ENCODE data around the gene INPP1. TPM values are rescaled to one million over a fixed set of nuclear protein-coding genes. Genes with fewer than 3 reads are reported as not detected.

INPP1 gene
- total and polyA plus RNA-seq, 2 of the 8 experiments (the other 6 are each of a cell fraction or from before 2014, with no cell fraction given) = 0.88 to 3.0 TPM

DNA sequence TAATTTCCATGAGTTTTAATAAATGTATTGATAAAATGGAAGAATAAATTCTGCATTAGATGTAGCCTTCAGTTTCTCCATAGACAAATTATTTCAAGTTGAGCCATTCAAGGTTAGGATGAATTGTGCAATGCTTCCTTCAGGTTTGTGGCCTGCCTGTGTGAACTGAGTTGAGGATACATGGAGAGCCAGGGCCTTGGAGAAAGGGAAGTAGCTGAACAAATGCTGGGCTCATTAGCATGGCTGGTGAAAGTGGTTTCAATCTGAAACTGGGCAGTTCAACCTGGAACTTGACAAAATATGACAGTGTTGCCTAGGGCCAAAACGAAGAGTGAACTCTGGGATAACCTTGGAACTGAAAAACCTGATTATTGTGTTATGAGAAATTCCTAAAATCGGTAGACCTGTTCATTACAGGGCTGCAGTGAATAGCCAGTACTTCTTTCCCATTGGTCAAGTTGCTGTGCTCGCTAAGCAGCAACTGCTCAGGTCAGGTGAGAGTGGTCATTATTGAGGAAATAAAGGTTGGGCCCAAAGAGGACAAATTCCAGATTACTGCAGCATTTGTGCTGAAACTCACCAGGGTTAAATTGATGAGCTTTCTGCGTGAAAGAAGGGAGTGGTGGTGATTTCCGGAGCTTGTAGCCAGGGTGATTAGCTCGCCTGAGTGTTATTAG lies 12.7 kb downstream of the INPP1 start:
- Histone ChIP-seq H3K18ac (ENCODE audit: extremely low read depth, low read length) (no peak overlapping the region), H2AFZ (ENCODE audit: low read length) (peak overlapping the region; percentile 97), H3K36me3 (ENCODE audit: control insufficient read depth in 2 of 4, insufficient read depth in 4 of 4, low read length in 3 of 4) (no peaks in the 10 kb centered on the region), H4K20me1 (replicated peaks in 1 of 2; ENCODE audit: control insufficient read depth in 1 of 2, insufficient read depth in 2 of 2, low read length in 2 of 2) (no peaks in the 10 kb centered on the region), H3K56ac (replicated peaks; ENCODE audit: insufficient read length, low read depth, low read length) (no peak overlapping the region), H3K27me3 (replicated peaks in 1 of 4; ENCODE audit: control insufficient read depth in 3 of 4, extremely low read depth in 1 of 4, insufficient read depth in 3 of 4, low read length in 3 of 4) (no peaks in the 10 kb centered on the region), H4K5ac (ENCODE audit: insufficient read length, low read depth, low read length) (no peak overlapping the region), H2BK15ac (ENCODE audit: low read length) (no peak overlapping the region), H2BK12ac (ENCODE audit: low read depth, low read length) (no peak overlapping the region), H3K79me2 (ENCODE audit: control insufficient read depth in 1 of 2, insufficient read depth in 2 of 2, low read length in 2 of 2) (no peaks in the 10 kb centered on the region), H3K4me3 (ENCODE audit: extremely low read depth in 1 of 4, insufficient read depth in 2 of 4, low read depth in 3 of 4, low read length in 4 of 4) (no peak overlapping the region), H4K91ac (replicated peaks; ENCODE audit: insufficient read length, low read length) (no peak overlapping the region), H2AK5ac (ENCODE audit: low read depth, low read length) (no peak overlapping the region), H3K27ac (ENCODE audit: low read depth, low read length) (no peak overlapping the region), H3K4me2 (ENCODE audit: insufficient read depth in 1 of 2, low read depth in 2 of 2, low read length in 2 of 2) (no peak overlapping the region), H3K79me1 (ENCODE audit: low read depth, low read length) (no peaks in the 10 kb centered on the region), H3K9me3 (ENCODE audit: insufficient read depth in 2 of 2, low read depth in 1 of 2, low read length in 1 of 2) (no peaks in the 10 kb centered on the region), H3K9ac (replicated peaks in 1 of 4; ENCODE audit: extremely low read depth in 1 of 4, low read depth in 3 of 4, low read length in 3 of 4) (no peak overlapping the region), H3K14ac (ENCODE audit: insufficient read length) (no peak overlapping the region), H3K23ac (ENCODE audit: insufficient read length) (no peak overlapping the region), H2BK120ac (replicated peaks; ENCODE audit: low read depth, low read length) (no peak overlapping the region), H3K4ac (replicated peaks; ENCODE audit: insufficient read length, low read depth, low read length) (no peak overlapping the region), H3K23me2 (ENCODE audit: low read depth, low read length) (no peaks in the 10 kb centered on the region), H2BK20ac (ENCODE audit: low read length) (no peak overlapping the region), H3K4me1 (replicated peaks in 1 of 4; ENCODE audit: control insufficient read depth in 3 of 4, insufficient read depth in 4 of 4, low read length in 3 of 4) (no peaks in the 10 kb centered on the region), H2BK5ac (ENCODE audit: low read depth, low read length) (no peak overlapping the region), H4K8ac (ENCODE audit: extremely low read depth, insufficient read depth, low read length) (no peak overlapping the region)
- TF ChIP-seq JUN (IDR thresholded peaks at IDR 0.05; ENCODE audit: low read depth, low read length) = no peak
- peak; percentile 66 for TF ChIP-seq CEBPB (IDR thresholded peaks at IDR 0.05; ENCODE audit: low read depth, low read length)
- TF ChIP-seq, protein P1, sequence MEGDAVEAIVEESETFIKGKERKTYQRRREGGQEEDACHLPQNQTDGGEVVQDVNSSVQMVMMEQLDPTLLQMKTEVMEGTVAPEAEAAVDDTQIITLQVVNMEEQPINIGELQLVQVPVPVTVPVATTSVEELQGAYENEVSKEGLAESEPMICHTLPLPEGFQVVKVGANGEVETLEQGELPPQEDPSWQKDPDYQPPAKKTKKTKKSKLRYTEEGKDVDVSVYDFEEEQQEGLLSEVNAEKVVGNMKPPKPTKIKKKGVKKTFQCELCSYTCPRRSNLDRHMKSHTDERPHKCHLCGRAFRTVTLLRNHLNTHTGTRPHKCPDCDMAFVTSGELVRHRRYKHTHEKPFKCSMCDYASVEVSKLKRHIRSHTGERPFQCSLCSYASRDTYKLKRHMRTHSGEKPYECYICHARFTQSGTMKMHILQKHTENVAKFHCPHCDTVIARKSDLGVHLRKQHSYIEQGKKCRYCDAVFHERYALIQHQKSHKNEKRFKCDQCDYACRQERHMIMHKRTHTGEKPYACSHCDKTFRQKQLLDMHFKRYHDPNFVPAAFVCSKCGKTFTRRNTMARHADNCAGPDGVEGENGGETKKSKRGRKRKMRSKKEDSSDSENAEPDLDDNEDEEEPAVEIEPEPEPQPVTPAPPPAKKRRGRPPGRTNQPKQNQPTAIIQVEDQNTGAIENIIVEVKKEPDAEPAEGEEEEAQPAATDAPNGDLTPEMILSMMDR (IDR thresholded peaks at IDR 0.05; ENCODE audit: control extremely low read depth in 1 of 3, insufficient read depth in 1 of 3, low read depth in 1 of 3, low read length in 3 of 3) = no peak
- DNase-seq (ENCODE audit: low read depth in 1 of 2, low spot score in 2 of 2) (no peak), FAIRE-seq (no peak)
- CTCF ChIA-PET (ENCODE audit: partially characterized antibody) = interaction anchor here (0.6 to 2.1 kb wide), 6 partner anchors 11 to 697 kb away, joined by 3 to 7 read pairs (median 4); partner anchors contain the start of gene HIBCH
- WGBS, 2 experiments (ENCODE audit: extremely low coverage in 1 of 2, insufficient coverage in 1 of 2, insufficient read length in 1 of 2, insufficient replicate concordance in 2 of 2, low coverage in 1 of 2, low lambda C conversion rate in 2 of 2, missing lambda C conversion rate in 1 of 2) = 79% methylated on average over 6 of the region's 6 CpGs; no CpG with 5 or more reads in 1 of the 2 experiments
- POLR2A ChIA-PET (ENCODE audit: partially characterized antibody) = no interaction called here

All from H1 (cell line).